Gastroesophageal sphincter (tissue), 4 donors: ENCODE results near the gene C2orf76. TPM values are rescaled to one million over a fixed set of nuclear protein-coding genes. Genes with fewer than 3 reads are reported as not detected.

Experiments
- ATAC-seq: fragments of 150-250 bp; one replicate; pipeline ENCODE4 v1.9.1; 2016; ENCODE audit warnings: mild to moderate bottlenecking, moderate library complexity
- H3K27ac ChIP-seq, 4 donors: fragments of 200-600 bp; sonication (generic) in 3 of 4; 1 replicate in 3 of 4; 2 replicates in 1 of 4; pipeline ENCODE4 v1.5.1; 2016 to 2019
- H3K27me3 ChIP-seq: fragments of 200-600 bp; sonication (generic); one replicate; pipeline ENCODE4 v1.5.1; 2019
- H3K36me3 ChIP-seq, 2 donors: fragments of 200-600 bp; sonication (generic); one replicate each; pipeline ENCODE4 v1.5.1; 2019; ENCODE audit warnings: control low read depth in 1 of 2
- H3K4me1 ChIP-seq, 3 donors: fragments of 200-600 bp; sonication (generic); 1 replicate in 2 of 3; 2 replicates in 1 of 3; pipeline ENCODE4 v1.5.1; 2016 to 2019; ENCODE audit warnings: control low read depth in 2 of 3
- H3K4me3 ChIP-seq, 2 donors: fragments of 200-600 bp; sonication (generic); one replicate each; pipeline ENCODE4 v1.5.1; 2019; ENCODE audit warnings: mild to moderate bottlenecking in 1 of 2, moderate library complexity in 1 of 2
- H3K9me3 ChIP-seq, 3 donors: fragments of 200-600 bp; sonication (generic); one replicate each; pipeline ENCODE4 v1.5.1; 2017 to 2019; ENCODE audit warnings: control low read depth in 2 of 3
- CTCF ChIP-seq, 4 experiments: fragments of 200-600 bp in 2 of 4; fragments of 450-650 bp in 2 of 4; sonication (generic) in 1 of 4; IDR thresholded peaks; one replicate each; pipeline ENCODE4 v1.5.1; 2017 to 2019; ENCODE audit warnings: antibody characterized with exemption in 4 of 4, mild to moderate bottlenecking in 2 of 4, moderate library complexity in 2 of 4
- EP300 ChIP-seq: sonication (generic); formaldehyde crosslinking; IDR thresholded peaks from one replicate; pipeline ENCODE4 v1.6.1; 2017; ENCODE audit warnings: antibody characterized with exemption, mild to moderate bottlenecking
- POLR2A ChIP-seq, 2 donors: fragments of 450-650 bp; IDR thresholded peaks; one replicate each; pipeline ENCODE4 v1.6.1; 2017; ENCODE audit warnings: antibody characterized with exemption in 2 of 2, mild to moderate bottlenecking in 2 of 2, moderate library complexity in 1 of 2
- POLR2AphosphoS5 ChIP-seq: sonication (generic); formaldehyde crosslinking; IDR thresholded peaks from one replicate; pipeline ENCODE4 v1.6.1; 2017; ENCODE audit warnings: antibody characterized with exemption
- WGBS, 2 donors: methylation state at CpG; one replicate each; pipeline ENCODE4 v1.1.5; 2018; ENCODE audit warnings: low coverage in 1 of 2; 5-methylcytosine and 5-hydroxymethylcytosine counted together
- total RNA-seq, 4 donors: library from RNA; depleted of rRNA; stranded (reverse); fragments of >200 nt; gene quantifications; one replicate each; pipeline ENCODE4 v1.1.0, GENCODE V29; 2016

Gene C2orf76
- total RNA-seq, 4 donors from 2014 or later, result 9.2 to 17.3 (median 11.9) TPM

GRCh38 chr2:119385466-119385865 is 18.8 kb upstream of the C2orf76 start:
- no peaks in the 10 kb centered on the region for H3K36me3 ChIP-seq
- H3K27me3 ChIP-seq, result no peaks in the 10 kb centered on the region
- peaks cover 0 to 30% (median 0%) of the 10 kb centered on the region in 3 donors for H3K4me1 ChIP-seq
- ATAC-seq, result no peak
- H3K9me3 ChIP-seq, result no peaks in the 10 kb centered on the region
- no peak overlapping the region for H3K27ac ChIP-seq
- H3K4me3 ChIP-seq, result no peak overlapping the region
- no peak for TF ChIP-seq CTCF (IDR thresholded peaks at IDR 0.05)
- TF ChIP-seq EP300, result no peak
- 85% methylated on average over 3 of the region's 3 CpGs; no CpG with 5 or more reads in 1 of the 2 donors for WGBS, 2 donors

- 88% methylated on average over 4 of the region's 4 CpGs; no CpG with 5 or more reads in 1 of the 2 donors for WGBS, 2 donors
- TF ChIP-seq POLR2AphosphoS5 (no peak), POLR2A (IDR thresholded peaks at IDR 0.05) (no peak), CTCF (IDR thresholded peaks at IDR 0.05) (no peak), EP300 (no peak)
- H3K4me3 ChIP-seq, result no peak overlapping the region
- no peak overlapping the region for H3K27ac ChIP-seq
- no peaks in the 10 kb centered on the region for H3K36me3 ChIP-seq
- H3K9me3 ChIP-seq, result no peaks in the 10 kb centered on the region
- no peaks in the 10 kb centered on the region for H3K27me3 ChIP-seq
- H3K4me1 ChIP-seq, result peaks cover 0 to 26% (median 0%) of the 10 kb centered on the region in 3 donors
- ATAC-seq, result no peak
Measured at GRCh38 chr2:119384971-119385370, 18.3 kb upstream of the C2orf76 start.

- H3K27ac ChIP-seq, result no peak overlapping the region
- no peak for ATAC-seq
- H3K9me3 ChIP-seq, result no peaks in the 10 kb centered on the region
- H3K27me3 ChIP-seq, result no peaks in the 10 kb centered on the region
- no peaks in the 10 kb centered on the region for H3K36me3 ChIP-seq
- TF ChIP-seq POLR2A (IDR thresholded peaks at IDR 0.05), result no peak
- TF ChIP-seq EP300, result no peak
- TF ChIP-seq CTCF (IDR thresholded peaks at IDR 0.05), result no peak
- no peak for TF ChIP-seq POLR2AphosphoS5
- H3K4me3 ChIP-seq, result no peak overlapping the region
- H3K4me1 ChIP-seq, result peaks cover 0 to 15% (median 0%) of the 10 kb centered on the region in 3 donors
- WGBS, 2 donors, result 71 to 83% methylated on average over 1 to 4 of the region's 6 CpGs
Measured at GRCh38 chr2:119383410-119384140, 16.9 kb upstream of the C2orf76 start.

- peaks cover 0 to 17% of the 10 kb centered on the region in 2 donors for H3K36me3 ChIP-seq
- no peak overlapping the region for H3K4me3 ChIP-seq
- WGBS, 2 donors, result 65 to 100% methylated on average over 1 to 5 of the region's 6 CpGs
- no peak for ATAC-seq
- H3K27me3 ChIP-seq, result no peaks in the 10 kb centered on the region
- peaks cover 0 to 5% (median 0%) of the 10 kb centered on the region in 3 donors for H3K4me1 ChIP-seq
- peaks cover 0 to 11% (median 0%) of the 10 kb centered on the region in 3 donors for H3K9me3 ChIP-seq
- no peak overlapping the region for H3K27ac ChIP-seq
- TF ChIP-seq EP300, result no peak
- TF ChIP-seq POLR2AphosphoS5, result no peak
- no peak for TF ChIP-seq POLR2A (IDR thresholded peaks at IDR 0.05)
- TF ChIP-seq CTCF (IDR thresholded peaks at IDR 0.05), result no peak
Measured at GRCh38 chr2:119378566-119378965, 11.9 kb upstream of the C2orf76 start.

- Histone ChIP-seq H3K36me3 (peaks cover 0 to 23% of the 10 kb centered on the region in 2 donors), H3K27me3 (no peaks in the 10 kb centered on the region), H3K4me3 (no peak overlapping the region), H3K9me3 (peaks cover 0 to 17% (median 0%) of the 10 kb centered on the region in 3 donors), H3K27ac (no peak overlapping the region), H3K4me1 (no peaks in the 10 kb centered on the region)
- no peak for ATAC-seq
- 55 to 72% methylated on average over 4 to 5 of the region's 5 CpGs for WGBS, 2 donors
- no peak for TF ChIP-seq POLR2AphosphoS5
- TF ChIP-seq EP300, result no peak
- TF ChIP-seq POLR2A (IDR thresholded peaks at IDR 0.05), result no peak
- TF ChIP-seq CTCF (IDR thresholded peaks at IDR 0.05), result no peak
Measured at GRCh38 chr2:119377993-119378345, 11.3 kb upstream of the C2orf76 start.
